HG03097 (cell line): ENCODE results near the gene OR52E8.

ENCODE experiments used
- ATAC-seq: cut with Tn5 transposase; IDR thresholded peaks from one replicate; pipeline ENCODE4 v1.9.1; 2021; ENCODE audit not compliant: unreplicated experiment, low FRiP score

The OR52E8 gene

DNA sequence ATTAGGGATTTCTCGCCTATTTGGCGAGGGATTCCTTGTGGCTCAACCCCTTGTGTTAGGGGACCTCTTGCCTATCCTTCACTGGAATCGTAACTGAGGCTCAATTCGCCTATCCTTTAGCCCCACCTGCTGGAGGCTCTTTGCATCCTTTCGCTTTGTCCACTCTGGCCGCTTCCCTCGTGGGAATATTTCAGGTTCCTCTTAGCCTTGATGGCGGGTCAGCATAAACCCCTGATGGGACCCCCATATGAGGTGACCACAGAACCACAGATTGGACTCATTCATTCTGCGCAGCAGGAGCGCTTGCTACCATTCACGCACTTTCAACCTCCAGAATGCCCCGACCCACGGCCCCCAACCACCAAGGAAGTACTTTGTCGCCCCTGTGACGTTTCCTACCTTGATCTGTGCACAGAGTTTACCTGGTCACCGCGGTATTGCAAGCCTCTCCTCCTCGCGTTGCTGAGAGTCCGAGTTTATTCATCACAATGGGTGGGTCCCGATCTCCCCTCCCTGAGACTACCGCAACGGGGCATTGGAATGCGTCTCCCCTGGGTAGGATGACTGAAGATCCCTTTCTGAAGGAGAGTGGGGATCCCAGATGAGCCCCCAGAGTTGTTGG is 48.9 kb downstream of the OR52E8 start, which contains the start of gene OR52N2:
TSS of gene OR52N2 (plus strand) at position 425 of the 622 bp plus-strand sequence. CDS start 11,412 bp downstream, outside the sequence.
- ATAC-seq, result peak; percentile 87

GRCh38 chr11:5807580-5807979 is 49.9 kb downstream of the OR52E8 start:
- no peak for ATAC-seq
